ENCODE results near the gene MLLT6. TPM values are rescaled to one million over a fixed set of nuclear protein-coding genes. Genes with fewer than 3 reads are reported as not detected.

Gene MLLT6
- total RNA-seq, 1 donor from 2014 or later, result 20.9 TPM

DNA sequence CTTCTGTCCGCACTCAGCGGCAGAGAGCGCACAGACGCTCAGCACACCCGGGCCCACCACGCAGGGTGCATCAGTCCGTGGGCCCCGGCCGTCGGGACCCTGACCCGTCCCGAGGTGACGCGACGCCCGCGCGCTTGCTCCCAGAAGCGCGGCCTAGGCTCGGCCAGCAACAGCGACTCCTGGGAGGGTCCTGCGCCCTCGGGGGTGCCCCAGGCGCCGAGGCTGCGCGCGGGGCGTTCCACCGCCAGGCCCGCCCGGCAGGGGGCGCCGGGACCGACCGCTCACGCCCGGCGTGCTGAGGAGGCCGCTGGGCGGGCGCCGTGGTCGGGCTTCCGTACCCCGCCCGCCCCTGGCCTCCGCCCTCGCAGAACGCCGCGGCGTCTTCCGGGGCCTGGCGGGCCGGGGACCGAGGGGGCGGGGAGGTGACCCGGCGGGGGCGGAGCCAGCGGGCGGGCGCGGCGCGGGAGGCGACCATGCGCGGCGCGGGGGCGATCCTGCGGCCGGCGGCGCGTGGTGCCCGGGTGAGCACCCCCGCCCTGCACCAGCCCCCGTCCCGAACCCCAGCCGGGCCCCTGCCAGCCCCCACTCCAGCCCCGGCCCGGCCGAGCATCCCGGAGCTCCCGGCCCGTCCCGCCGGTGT is 24.9 kb downstream of the MLLT6 start, which contains the start of gene CISD3:
CISD3 (plus strand) TSS at position 456 of the 640 bp plus-strand sequence; CDS start at position 474, 18 bp downstream.
- H4K20me1 ChIP-seq (ENCODE audit: insufficient read depth, low read length), result peaks cover 42% of the 10 kb centered on the region
- peaks cover 16% of the 10 kb centered on the region for H3K4me1 ChIP-seq (ENCODE audit: insufficient read depth, low read length)
- no peaks in the 10 kb centered on the region for H3K9me3 ChIP-seq (ENCODE audit: insufficient read depth, low read depth, low read length)
- Mint-ChIP-seq H3K4me3 (ENCODE audit: unreplicated experiment) (peak within 1 kb of the TSS; percentile 85), H3K36me3 (ENCODE audit: low read depth, unreplicated experiment) (peaks cover 20% of the 10 kb centered on the region), H3K27me3 (ENCODE audit: low read depth, unreplicated experiment) (no peaks in the 10 kb centered on the region), H3K4me1 (ENCODE audit: low read depth, unreplicated experiment) (peaks cover 15% of the 10 kb centered on the region), H3K27ac (ENCODE audit: unreplicated experiment) (peak within 1 kb of the TSS; percentile 92), H3K9me3 (ENCODE audit: unreplicated experiment) (no peaks in the 10 kb centered on the region)
- H2AFZ ChIP-seq (ENCODE audit: low read depth, low read length), result peak within 1 kb of the TSS; percentile 96
- H3K79me2 ChIP-seq (ENCODE audit: insufficient read depth, low read length), result no peaks in the 10 kb centered on the region
- FAIRE-seq (no peak), DNase-seq (ENCODE audit: low read depth) (peak; percentile 48)
- peak within 1 kb of the TSS; percentile 25 for H3K27ac ChIP-seq (ENCODE audit: low read depth, low read length)
- TF ChIP-seq CTCF (IDR thresholded peaks at IDR 0.05; ENCODE audit: insufficient read depth, low read depth, low read length) (no peak), EZH2 (IDR thresholded peaks at IDR 0.05; ENCODE audit: insufficient read depth, low read length) (no peak)
- H3K4me3 ChIP-seq (ENCODE audit: insufficient read depth, low read depth, low read length), result peak within 1 kb of the TSS; percentile 67
- peaks cover 5% of the 10 kb centered on the region for H3K36me3 ChIP-seq (ENCODE audit: insufficient read depth, low read length)
- H3K27me3 ChIP-seq (ENCODE audit: insufficient read depth, low read length), result no peaks in the 10 kb centered on the region
- H3K9ac ChIP-seq (ENCODE audit: low read length), result peak within 1 kb of the TSS; percentile 87
- H3K4me2 ChIP-seq (ENCODE audit: low read length), result peak within 1 kb of the TSS; percentile 97

DNA sequence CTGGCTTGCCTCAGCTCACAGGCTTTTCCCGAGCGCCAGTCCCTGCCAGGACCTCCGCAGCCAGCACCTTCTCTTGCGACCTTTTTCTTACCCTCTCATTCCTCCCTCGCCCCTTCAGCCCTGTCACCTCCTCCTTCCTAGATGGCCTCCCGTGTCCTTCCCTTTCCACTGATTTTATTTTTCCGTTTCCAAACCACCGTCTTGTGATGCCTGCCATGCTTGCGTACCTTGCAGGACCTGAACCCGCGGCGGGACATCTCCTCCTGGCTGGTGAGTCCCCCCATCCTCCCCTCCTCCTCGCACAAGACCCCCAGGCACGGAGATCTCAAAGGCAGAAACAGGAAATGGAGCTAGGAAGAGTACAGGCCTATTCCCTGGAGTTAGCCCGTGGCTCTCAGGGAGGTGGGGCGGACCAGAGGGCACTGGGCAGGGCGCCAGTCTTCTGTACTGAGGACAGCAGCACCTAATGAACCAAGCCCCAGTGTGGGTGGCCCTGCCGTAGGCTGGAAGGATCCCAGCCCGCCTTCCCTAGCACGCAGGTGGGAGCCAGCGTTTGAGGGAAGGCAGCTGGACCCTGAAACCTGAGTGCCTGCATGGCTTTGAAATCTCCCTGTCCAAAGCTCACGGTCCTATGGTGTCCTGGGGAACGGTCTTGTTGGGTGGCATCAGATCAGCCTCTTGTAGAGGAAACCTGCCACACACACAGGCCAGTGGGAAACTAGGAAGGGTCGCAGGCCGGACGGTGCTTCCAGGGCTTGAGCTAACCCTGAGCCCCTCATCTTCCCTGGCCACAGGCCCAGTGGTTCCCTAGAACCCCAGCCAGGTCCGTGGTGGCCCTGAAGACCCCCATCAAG is 25.7 kb downstream of the MLLT6 start:
- TF ChIP-seq CTCF (IDR thresholded peaks at IDR 0.05; ENCODE audit: insufficient read depth, low read depth, low read length) (no peak), EZH2 (IDR thresholded peaks at IDR 0.05; ENCODE audit: insufficient read depth, low read length) (no peak)
- peaks cover 5% of the 10 kb centered on the region for H3K36me3 ChIP-seq (ENCODE audit: insufficient read depth, low read length)
- H3K4me3 ChIP-seq (ENCODE audit: insufficient read depth, low read depth, low read length), result peak overlapping the region; percentile 67
- Mint-ChIP-seq H3K36me3 (ENCODE audit: low read depth, unreplicated experiment) (peaks cover 22% of the 10 kb centered on the region), H3K27me3 (ENCODE audit: low read depth, unreplicated experiment) (no peaks in the 10 kb centered on the region), H3K4me3 (ENCODE audit: unreplicated experiment) (peak overlapping the region; percentile 85), H3K27ac (ENCODE audit: unreplicated experiment) (peak overlapping the region; percentile 92), H3K4me1 (ENCODE audit: low read depth, unreplicated experiment) (peaks cover 15% of the 10 kb centered on the region), H3K9me3 (ENCODE audit: unreplicated experiment) (no peaks in the 10 kb centered on the region)
- peak overlapping the region; percentile 87 for H3K9ac ChIP-seq (ENCODE audit: low read length)
- H3K4me1 ChIP-seq (ENCODE audit: insufficient read depth, low read length), result peaks cover 16% of the 10 kb centered on the region
- no peaks in the 10 kb centered on the region for H3K27me3 ChIP-seq (ENCODE audit: insufficient read depth, low read length)
- H2AFZ ChIP-seq (ENCODE audit: low read depth, low read length), result peak overlapping the region; percentile 59
- no peaks in the 10 kb centered on the region for H3K9me3 ChIP-seq (ENCODE audit: insufficient read depth, low read depth, low read length)
- peak overlapping the region; percentile 25 for H3K27ac ChIP-seq (ENCODE audit: low read depth, low read length)
- no peaks in the 10 kb centered on the region for H3K79me2 ChIP-seq (ENCODE audit: insufficient read depth, low read length)
- DNase-seq (ENCODE audit: low read depth), result no peak
- H3K4me2 ChIP-seq (ENCODE audit: low read length), result peak overlapping the region; percentile 97
- peaks cover 50% of the 10 kb centered on the region for H4K20me1 ChIP-seq (ENCODE audit: insufficient read depth, low read length)
- FAIRE-seq, result no peak

All from astrocyte (in vitro differentiated cells and primary cell).